GM23248 (cell line): ENCODE measurements around the gene S100A11.

Experiments used
- EZH2 ChIP-seq: fragments of 200-600 bp; sonication (generic); IDR thresholded peaks from 2 replicates; pipeline ENCODE4 v1.6.1; 2018; ENCODE audit warnings: antibody characterized with exemption, mild to moderate bottlenecking; ENCODE audit not compliant: insufficient read depth, poor library complexity, severe bottlenecking
- EZH2phosphoT487 ChIP-seq: fragments of 200-600 bp; sonication (generic); IDR thresholded peaks from 2 replicates; pipeline ENCODE4 v1.6.1; 2018; ENCODE audit warnings: antibody characterized with exemption, moderate library complexity, mild to moderate bottlenecking, low read depth; ENCODE audit not compliant: insufficient read depth

DNA sequence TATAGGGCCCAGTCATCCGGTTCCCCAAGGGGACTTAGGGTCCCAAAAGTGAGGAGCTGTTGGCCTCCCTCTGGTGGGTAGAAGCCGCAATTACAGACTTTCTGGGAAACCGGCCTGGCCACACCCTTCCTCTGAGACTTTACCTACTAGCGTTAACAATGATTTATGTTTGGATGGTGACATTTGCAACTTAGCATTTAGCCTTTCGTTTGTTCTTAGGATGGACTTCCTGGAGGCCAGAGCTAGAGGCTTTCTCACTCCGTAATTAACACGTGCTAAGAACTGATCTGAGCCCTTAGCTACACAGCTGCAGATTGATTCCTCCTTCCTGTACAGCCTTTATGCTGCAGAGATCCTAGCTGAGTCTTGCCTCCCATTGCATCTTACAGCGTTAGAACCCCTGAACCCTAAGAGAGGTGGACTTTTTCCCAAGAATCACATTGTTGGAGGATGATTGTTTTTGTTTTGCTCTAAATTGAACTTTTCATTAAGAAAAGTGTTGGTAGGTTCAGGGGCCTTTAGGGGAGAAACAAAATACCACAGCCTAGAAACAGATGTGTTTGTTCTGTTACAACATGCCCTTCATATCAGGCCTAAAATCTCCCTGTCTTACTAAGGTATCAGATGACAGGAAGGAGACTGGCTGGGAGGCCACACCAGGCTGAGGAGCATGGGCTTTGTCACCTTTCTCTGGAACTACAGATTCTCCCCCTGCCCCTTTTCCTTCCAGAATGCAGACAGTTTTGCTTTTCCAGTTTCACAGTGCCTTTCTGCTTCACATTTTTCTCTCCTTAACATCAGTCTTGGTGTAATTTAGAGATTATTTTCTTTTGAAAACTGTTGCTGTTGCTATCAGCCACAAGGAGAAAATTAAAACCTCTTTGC lies 1.9 kb downstream of the S100A11 start:
- no peak for TF ChIP-seq EZH2
- no peak for TF ChIP-seq EZH2phosphoT487
